Breast epithelium (tissue), 4 donors: ENCODE measurements around the gene SEC24C. TPM values are rescaled to one million over a fixed set of nuclear protein-coding genes. Genes with fewer than 3 reads are reported as not detected.

Source experiments
- DNase-seq, 2 donors: peaks; one replicate each; pipeline ENCODE4 v3.0.0-alpha.2; 2019; ENCODE audit warnings: low spot score in 2 of 2
- H3K27ac ChIP-seq, 2 donors: fragments of 200-600 bp; sonication (generic) in 1 of 2; one replicate each; pipeline ENCODE4 v1.5.1; 2016 to 2019; ENCODE audit warnings: mild to moderate bottlenecking in 1 of 2
- H3K27me3 ChIP-seq, 2 donors: fragments of 200-600 bp; sonication (generic) in 1 of 2; one replicate each; pipeline versions ENCODE4 v1.5.1 to v1.6.0; 2017 to 2019; ENCODE audit warnings: control low read depth in 1 of 2, mild to moderate bottlenecking in 1 of 2
- H3K36me3 ChIP-seq: fragments of 200-600 bp; one replicate; pipeline ENCODE4 v1.5.1; 2019
- H3K4me1 ChIP-seq, 2 donors: fragments of 200-600 bp; sonication (generic); one replicate each; pipeline ENCODE4 v1.5.1; 2016 to 2019; ENCODE audit warnings: control low read depth in 1 of 2
- H3K4me3 ChIP-seq, 3 donors: fragments of 200-600 bp; sonication (generic); 1 replicate in 2 of 3; 2 replicates in 1 of 3; pipeline ENCODE4 v1.5.1; 2016 to 2019; ENCODE audit warnings: mild to moderate bottlenecking in 3 of 3, moderate library complexity in 2 of 3
- H3K9me3 ChIP-seq, 2 donors: fragments of 200-600 bp; sonication (generic) in 1 of 2; one replicate each; pipeline ENCODE4 v1.5.1; 2016 to 2019; ENCODE audit warnings: control low read depth in 1 of 2
- POLR2A ChIP-seq: fragments of 450-650 bp; IDR thresholded peaks from one replicate; pipeline ENCODE4 v1.6.1; 2016; ENCODE audit warnings: antibody characterized with exemption, mild to moderate bottlenecking, moderate library complexity
- POLR2AphosphoS5 ChIP-seq, 3 donors: sonication (generic); formaldehyde crosslinking; IDR thresholded peaks; one replicate each; pipeline ENCODE4 v1.6.1; 2017; ENCODE audit warnings: antibody characterized with exemption in 3 of 3
- intact Hi-C: fragments of 100-400 bp; cut with DNase I; formaldehyde crosslinking; loops from one replicate; pipeline ENCODE4 v1.15.1; 2023; ENCODE audit warnings: low total_unique reads
- total RNA-seq, 3 donors: library from RNA; depleted of rRNA; stranded (reverse); fragments of >200 nt; gene quantifications; one replicate each; pipeline ENCODE4 v1.1.0, GENCODE V29; 2016
- TF ChIP-seq, protein P1 (sequence below), 3 donors: fragments of 450-650 bp; IDR thresholded peaks; one replicate each; pipeline ENCODE4 v1.5.1; 2016 to 2017; ENCODE audit warnings: antibody characterized with exemption in 3 of 3, mild to moderate bottlenecking in 3 of 3, moderate library complexity in 3 of 3

Gene SEC24C
- total RNA-seq, 3 donors from 2014 or later: 33.9 to 57.7 (median 50.1) TPM

- intact Hi-C loops: no loop called here
- no peak overlapping the region for H3K27ac ChIP-seq
- H3K4me1 ChIP-seq: no peaks in the 10 kb centered on the region
- H3K27me3 ChIP-seq: no peaks in the 10 kb centered on the region
- H3K4me3 ChIP-seq: no peak overlapping the region
- no peaks in the 10 kb centered on the region for H3K9me3 ChIP-seq
- TF ChIP-seq POLR2A (no peak), POLR2AphosphoS5 (IDR thresholded peaks at IDR 0.05) (no peak)
- TF ChIP-seq, protein P1, sequence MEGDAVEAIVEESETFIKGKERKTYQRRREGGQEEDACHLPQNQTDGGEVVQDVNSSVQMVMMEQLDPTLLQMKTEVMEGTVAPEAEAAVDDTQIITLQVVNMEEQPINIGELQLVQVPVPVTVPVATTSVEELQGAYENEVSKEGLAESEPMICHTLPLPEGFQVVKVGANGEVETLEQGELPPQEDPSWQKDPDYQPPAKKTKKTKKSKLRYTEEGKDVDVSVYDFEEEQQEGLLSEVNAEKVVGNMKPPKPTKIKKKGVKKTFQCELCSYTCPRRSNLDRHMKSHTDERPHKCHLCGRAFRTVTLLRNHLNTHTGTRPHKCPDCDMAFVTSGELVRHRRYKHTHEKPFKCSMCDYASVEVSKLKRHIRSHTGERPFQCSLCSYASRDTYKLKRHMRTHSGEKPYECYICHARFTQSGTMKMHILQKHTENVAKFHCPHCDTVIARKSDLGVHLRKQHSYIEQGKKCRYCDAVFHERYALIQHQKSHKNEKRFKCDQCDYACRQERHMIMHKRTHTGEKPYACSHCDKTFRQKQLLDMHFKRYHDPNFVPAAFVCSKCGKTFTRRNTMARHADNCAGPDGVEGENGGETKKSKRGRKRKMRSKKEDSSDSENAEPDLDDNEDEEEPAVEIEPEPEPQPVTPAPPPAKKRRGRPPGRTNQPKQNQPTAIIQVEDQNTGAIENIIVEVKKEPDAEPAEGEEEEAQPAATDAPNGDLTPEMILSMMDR (IDR thresholded peaks at IDR 0.05): no peak
- DNase-seq: no peak
- H3K36me3 ChIP-seq: peaks cover 6% of the 10 kb centered on the region
Measured at GRCh38 chr10:73800560-73801252, 56.5 kb downstream of the SEC24C start.

DNA sequence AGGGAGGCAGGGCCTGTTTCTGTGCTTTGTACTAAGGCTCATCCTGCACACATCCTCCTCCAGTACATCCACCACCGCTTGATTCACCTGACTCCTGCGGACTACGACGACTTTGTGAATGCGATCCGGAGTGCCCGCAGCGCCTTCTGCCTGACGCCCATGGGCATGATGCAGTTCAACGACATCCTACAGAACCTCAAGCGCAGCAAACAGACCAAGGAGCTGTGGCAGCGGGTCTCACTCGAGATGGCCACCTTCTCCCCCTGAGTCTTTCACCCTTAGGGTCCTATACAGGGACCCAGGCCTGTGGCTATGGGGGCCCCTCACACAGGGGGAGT lies 57.0 kb downstream of the SEC24C start:
- TF ChIP-seq POLR2A (no peak), POLR2AphosphoS5 (IDR thresholded peaks at IDR 0.05) (peak in 1 of 3 donors; percentile 12)
- Histone ChIP-seq H3K4me1 (no peaks in the 10 kb centered on the region), H3K9me3 (no peaks in the 10 kb centered on the region), H3K4me3 (no peak overlapping the region), H3K36me3 (peaks cover 6% of the 10 kb centered on the region), H3K27me3 (no peaks in the 10 kb centered on the region), H3K27ac (no peak overlapping the region)
- DNase-seq: no peak
- intact Hi-C loops: no loop called here

- DNase-seq: no peak
- Histone ChIP-seq H3K36me3 (no peaks in the 10 kb centered on the region), H3K27me3 (no peaks in the 10 kb centered on the region), H3K9me3 (no peaks in the 10 kb centered on the region), H3K27ac (peak overlapping the region; percentile 58 to 78), H3K4me3 (no peak overlapping the region), H3K4me1 (no peaks in the 10 kb centered on the region)
- TF ChIP-seq, protein P1 (IDR thresholded peaks at IDR 0.05): peak in 1 of 3 donors; percentile 34
- peak in 1 of 3 donors; percentile 44 for TF ChIP-seq POLR2AphosphoS5 (IDR thresholded peaks at IDR 0.05)
- no peak for TF ChIP-seq POLR2A
- intact Hi-C loops: no loop called here
Measured at GRCh38 chr10:73802276-73802991, 58.3 kb downstream of the SEC24C start.

- Histone ChIP-seq H3K36me3 (no peaks in the 10 kb centered on the region), H3K27ac (peak overlapping the region; percentile 58 to 78), H3K9me3 (no peaks in the 10 kb centered on the region), H3K27me3 (no peaks in the 10 kb centered on the region), H3K4me3 (no peak overlapping the region), H3K4me1 (no peaks in the 10 kb centered on the region)
- DNase-seq: no peak
- TF ChIP-seq POLR2AphosphoS5 (IDR thresholded peaks at IDR 0.05): no peak
- TF ChIP-seq POLR2A: no peak
- TF ChIP-seq, protein P1 (IDR thresholded peaks at IDR 0.05): no peak
- intact Hi-C loops: no loop called here
Measured at GRCh38 chr10:73803680-73804286, 59.6 kb downstream of the SEC24C start.

GRCh38 chr10:73806176-73806950 lies 62.2 kb downstream of the SEC24C start:
- DNase-seq: no peak
- TF ChIP-seq POLR2A: no peak
- TF ChIP-seq, protein P1 (IDR thresholded peaks at IDR 0.05): no peak
- intact Hi-C loops: no loop called here
- H3K36me3 ChIP-seq: no peaks in the 10 kb centered on the region
- H3K4me3 ChIP-seq: no peak overlapping the region
- no peaks in the 10 kb centered on the region for H3K27me3 ChIP-seq
- H3K4me1 ChIP-seq: no peaks in the 10 kb centered on the region
- no peaks in the 10 kb centered on the region for H3K9me3 ChIP-seq
- no peak overlapping the region for H3K27ac ChIP-seq
